MM.1S (cell line): ENCODE results near the gene PIK3CD.

Experiments used
- CTCF ChIP-seq: fragments of 300-600 bp; sonication (generic); IDR thresholded peaks from 2 replicates; pipeline ENCODE4 v1.5.1; 2016; ENCODE audit warnings: antibody characterized with exemption, low read length, mixed read lengths
- EZH2 ChIP-seq: fragments of 300-600 bp; sonication (generic); optimal IDR thresholded peaks from 2 replicates; pipeline ENCODE3; 2017; ENCODE audit warnings: low read depth, mild to moderate bottlenecking, antibody characterized with exemption, low read length, mixed read lengths

- no peak for TF ChIP-seq CTCF
- TF ChIP-seq EZH2: no peak
Measured at GRCh38 chr1:9633493-9633892, 18.0 kb upstream of the PIK3CD start.
